ENCODE results near the gene MX1. TPM values are rescaled to one million over a fixed set of nuclear protein-coding genes. Genes with fewer than 3 reads are reported as not detected.

The MX1 gene
- total RNA-seq, 2 experiments from 2014 or later = 682 to 702 TPM

DNA sequence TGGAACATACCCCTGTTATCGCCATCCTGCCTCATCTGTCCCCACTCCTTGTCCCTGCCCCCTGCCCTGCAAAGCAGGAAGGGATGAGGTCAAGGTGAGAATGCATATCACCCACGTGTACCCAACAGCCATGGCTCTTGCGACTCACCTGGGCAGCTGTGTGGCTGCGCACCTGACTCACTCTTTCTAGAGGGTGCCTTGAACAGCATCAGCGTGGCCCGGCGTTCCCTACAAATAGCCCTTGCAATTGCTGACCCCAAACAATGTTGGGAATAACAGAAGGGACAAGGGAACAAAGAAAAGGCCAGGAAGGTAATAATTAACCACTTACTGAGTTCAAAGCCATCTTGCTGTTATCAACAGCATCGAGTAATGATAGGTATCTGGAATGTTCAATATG lies 71.7 kb downstream of the MX1 start:
- no peaks in the 10 kb centered on the region for H3K4me1 Mint-ChIP-seq
- no peaks in the 10 kb centered on the region for H3K36me3 Mint-ChIP-seq (ENCODE audit: low read depth)
- CTCF ChIA-PET = no interaction called here
- peaks cover 21% of the 10 kb centered on the region for H3K27me3 Mint-ChIP-seq
- no peak for DNase-seq
- POLR2A ChIA-PET = no interaction called here
- no peaks in the 10 kb centered on the region for H3K9me3 Mint-ChIP-seq
- H3K27ac Mint-ChIP-seq = no peak overlapping the region
- no peak overlapping the region for H3K4me3 Mint-ChIP-seq

DNA sequence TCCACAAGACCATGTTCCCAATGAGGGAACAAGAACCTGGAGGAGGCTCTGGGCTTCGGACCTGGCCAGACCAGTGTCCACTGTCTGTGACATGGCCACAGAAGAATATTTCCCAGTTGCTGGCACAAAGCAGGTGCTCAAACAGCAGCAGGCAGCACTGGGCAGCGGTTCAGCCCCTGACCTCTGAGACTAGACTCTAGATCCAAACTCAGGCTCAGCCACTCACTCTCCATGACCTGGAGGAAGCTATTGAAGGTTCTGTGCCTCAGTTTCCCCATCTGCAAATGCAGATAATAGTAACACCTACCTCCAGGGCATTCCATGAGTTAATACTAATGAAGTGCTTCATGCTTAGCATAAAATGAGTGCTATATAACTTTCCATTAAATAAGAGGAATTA lies 73.9 kb downstream of the MX1 start:
- H3K4me1 Mint-ChIP-seq = peaks cover 5% of the 10 kb centered on the region
- CTCF ChIA-PET = no interaction called here
- H3K4me3 Mint-ChIP-seq = no peak overlapping the region
- no peak for DNase-seq
- POLR2A ChIA-PET = no interaction called here
- H3K36me3 Mint-ChIP-seq (ENCODE audit: low read depth) = no peaks in the 10 kb centered on the region
- no peak overlapping the region for H3K27ac Mint-ChIP-seq
- no peaks in the 10 kb centered on the region for H3K9me3 Mint-ChIP-seq
- H3K27me3 Mint-ChIP-seq = peaks cover 33% of the 10 kb centered on the region

DNA sequence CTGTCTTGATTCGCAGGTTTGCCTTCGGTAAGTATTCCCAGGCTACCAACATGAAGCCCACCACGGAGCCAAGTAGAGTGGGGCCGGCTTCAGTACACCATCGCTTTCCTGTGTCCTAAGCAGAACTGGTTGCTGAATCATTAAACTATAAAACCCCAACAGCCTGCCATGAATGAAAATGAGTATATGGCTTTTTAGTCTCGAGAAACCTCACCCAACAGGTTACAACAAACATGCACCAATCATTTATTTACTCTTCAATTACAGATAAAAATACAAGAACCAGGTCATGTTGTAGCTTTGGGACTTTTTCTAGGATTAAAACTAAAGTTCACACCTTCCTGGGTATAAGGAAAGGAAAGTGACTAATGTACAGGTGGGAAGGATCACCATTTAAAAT lies 74.3 kb downstream of the MX1 start:
- H3K9me3 Mint-ChIP-seq = no peaks in the 10 kb centered on the region
- CTCF ChIA-PET = no interaction called here
- H3K4me1 Mint-ChIP-seq = peaks cover 5% of the 10 kb centered on the region
- H3K27me3 Mint-ChIP-seq = peaks cover 36% of the 10 kb centered on the region
- no peak overlapping the region for H3K4me3 Mint-ChIP-seq
- POLR2A ChIA-PET = no interaction called here
- no peak for DNase-seq
- H3K27ac Mint-ChIP-seq = no peak overlapping the region
- H3K36me3 Mint-ChIP-seq (ENCODE audit: low read depth) = no peaks in the 10 kb centered on the region

DNA sequence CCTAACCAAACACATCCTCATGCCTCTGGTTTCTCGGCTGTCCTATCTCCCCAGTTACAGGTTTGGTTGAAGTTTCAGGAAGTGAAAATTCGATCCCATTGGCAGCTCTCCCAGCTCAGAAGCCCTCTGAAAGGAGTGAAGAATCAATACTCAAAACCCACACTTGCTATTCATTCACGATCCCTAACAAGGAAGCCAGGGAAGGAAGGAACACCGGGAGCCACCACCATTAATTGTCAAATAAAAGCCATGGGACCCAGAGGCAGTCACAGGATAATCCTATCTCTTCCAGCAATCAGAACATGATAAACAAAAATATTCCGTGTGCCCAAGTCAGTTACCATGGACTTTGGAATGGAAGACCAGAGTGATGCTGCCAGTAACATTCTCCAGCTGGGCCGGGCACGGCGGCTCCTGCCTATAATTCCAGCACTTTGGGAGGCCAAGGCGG lies 74.9 kb downstream of the MX1 start:
- Mint-ChIP-seq H3K4me3 (no peak overlapping the region), H3K36me3 (ENCODE audit: low read depth) (no peaks in the 10 kb centered on the region), H3K4me1 (peaks cover 5% of the 10 kb centered on the region), H3K27ac (no peak overlapping the region), H3K9me3 (no peaks in the 10 kb centered on the region), H3K27me3 (peaks cover 41% of the 10 kb centered on the region)
- no peak for DNase-seq
- POLR2A ChIA-PET = no interaction called here
- CTCF ChIA-PET = interaction anchor here (0.7 kb wide), 1 partner anchor 56 kb away, joined by 6 read pairs; no protein-coding TSS in a partner anchor

DNA sequence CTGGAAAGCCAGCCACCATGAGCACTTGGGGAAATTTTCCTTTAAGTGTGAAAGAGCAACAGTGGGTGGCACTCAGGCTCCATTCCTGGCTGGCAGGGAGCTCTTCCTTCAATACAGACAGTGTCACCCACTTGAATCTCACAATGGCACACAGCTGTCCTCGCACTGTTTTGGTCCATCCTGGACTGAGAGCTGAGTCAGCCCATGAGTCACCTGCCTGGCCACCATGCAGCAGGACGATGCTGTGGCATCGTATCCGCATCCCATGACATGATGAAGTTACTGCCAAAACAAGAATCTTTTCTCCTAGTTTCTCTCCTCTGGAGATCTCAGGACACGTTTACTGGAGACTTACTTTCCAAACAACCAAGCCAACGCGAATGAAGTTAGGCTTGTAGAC lies 75.9 kb downstream of the MX1 start:
- CTCF ChIA-PET = no interaction called here
- H3K27ac Mint-ChIP-seq = no peak overlapping the region
- H3K9me3 Mint-ChIP-seq = no peaks in the 10 kb centered on the region
- POLR2A ChIA-PET = no interaction called here
- no peaks in the 10 kb centered on the region for H3K36me3 Mint-ChIP-seq (ENCODE audit: low read depth)
- DNase-seq = no peak
- peaks cover 51% of the 10 kb centered on the region for H3K27me3 Mint-ChIP-seq
- no peak overlapping the region for H3K4me3 Mint-ChIP-seq
- H3K4me1 Mint-ChIP-seq = peaks cover 5% of the 10 kb centered on the region

DNA sequence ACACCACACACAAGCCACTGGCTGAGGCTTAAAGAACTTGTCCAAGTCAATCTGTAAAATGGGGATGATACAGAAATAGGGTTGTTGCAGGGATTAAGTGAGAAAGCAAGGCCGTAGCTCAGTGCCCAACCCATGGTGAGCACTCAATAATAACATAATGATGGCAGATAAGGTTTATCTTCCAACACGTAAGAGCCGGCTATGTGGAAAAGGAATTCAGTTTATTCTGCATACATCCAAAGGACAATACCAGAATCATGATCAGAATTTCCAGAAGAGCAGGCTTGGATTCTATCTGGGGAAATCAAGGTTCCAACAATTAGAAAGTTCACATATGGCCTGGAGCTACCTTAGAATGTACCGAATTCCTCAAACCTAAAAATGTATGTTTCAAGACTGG lies 77.3 kb downstream of the MX1 start:
- CTCF ChIA-PET = no interaction called here
- peaks cover 54% of the 10 kb centered on the region for H3K27me3 Mint-ChIP-seq
- H3K36me3 Mint-ChIP-seq (ENCODE audit: low read depth) = no peaks in the 10 kb centered on the region

DNA sequence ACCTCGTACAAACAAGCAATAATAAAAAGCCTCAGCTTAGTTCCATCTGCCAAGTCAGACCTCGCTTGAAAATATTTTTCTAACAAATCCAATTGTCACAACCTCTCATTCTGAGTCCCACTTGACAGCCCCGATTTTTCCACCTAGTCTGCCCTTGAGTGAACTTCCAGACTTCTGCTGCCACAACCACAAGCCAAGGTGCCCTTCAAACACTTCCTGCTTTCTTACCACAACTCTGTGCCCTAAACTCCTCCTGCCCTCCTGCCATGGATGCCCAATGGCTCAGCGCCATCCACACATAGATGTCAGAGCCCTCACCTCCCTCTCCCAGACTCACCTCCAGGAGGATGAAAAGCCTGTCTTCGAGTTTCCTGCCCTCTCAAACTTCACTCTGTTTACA lies 78.0 kb downstream of the MX1 start:
- Mint-ChIP-seq H3K36me3 (ENCODE audit: low read depth) (no peaks in the 10 kb centered on the region), H3K4me1 (peaks cover 5% of the 10 kb centered on the region), H3K27ac (no peak overlapping the region), H3K27me3 (peaks cover 58% of the 10 kb centered on the region), H3K9me3 (no peaks in the 10 kb centered on the region), H3K4me3 (no peak overlapping the region)
- ChIA-PET CTCF (no interaction called here), POLR2A (no interaction called here)
- no peak for DNase-seq

More for the DNA sequence above, 77.3 kb downstream of the MX1 start:
- no peak overlapping the region for H3K27ac Mint-ChIP-seq
- no peaks in the 10 kb centered on the region for H3K9me3 Mint-ChIP-seq
- no peak overlapping the region for H3K4me3 Mint-ChIP-seq
- DNase-seq = no peak
- H3K4me1 Mint-ChIP-seq = peaks cover 5% of the 10 kb centered on the region
- POLR2A ChIA-PET = no interaction called here

DNA sequence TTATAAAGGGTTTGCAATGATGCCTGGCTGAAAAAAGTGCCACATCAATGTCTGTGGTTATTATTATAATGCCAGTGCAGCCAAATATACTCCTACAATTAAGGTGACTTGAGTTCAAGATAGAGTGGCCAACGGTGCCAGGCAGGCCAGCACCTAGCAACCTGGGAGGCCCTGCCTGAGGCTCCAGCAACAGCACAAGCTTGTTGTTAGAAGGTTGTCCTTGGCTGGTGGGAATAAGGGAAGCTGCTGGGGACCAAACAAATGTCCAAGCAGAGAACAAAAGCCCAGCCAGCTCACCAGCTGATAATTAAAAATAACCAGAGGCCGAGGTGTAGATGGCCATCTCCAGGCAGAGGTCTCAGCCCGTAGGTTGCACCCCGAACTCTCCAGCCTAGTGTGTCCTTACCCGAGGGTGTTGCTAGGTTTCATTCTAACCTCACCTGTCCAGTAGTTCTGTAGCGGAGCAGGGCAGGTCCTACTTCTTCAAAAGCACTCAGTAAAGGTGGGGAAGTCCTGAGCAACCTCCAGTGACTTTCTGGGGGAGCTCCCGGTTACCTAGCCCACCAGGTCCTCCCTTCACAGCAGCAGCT lies 80.1 kb downstream of the MX1 start:
- DNase-seq = no peak
- Mint-ChIP-seq H3K4me3 (no peak overlapping the region), H3K4me1 (peaks cover 5% of the 10 kb centered on the region), H3K27ac (no peak overlapping the region), H3K27me3 (peaks cover 62% of the 10 kb centered on the region), H3K36me3 (ENCODE audit: low read depth) (no peaks in the 10 kb centered on the region), H3K9me3 (no peaks in the 10 kb centered on the region)
- ChIA-PET CTCF (interaction anchor here (0.6 kb wide), 1 partner anchor 10 kb away, joined by 4 read pairs; no protein-coding TSS in a partner anchor), POLR2A (no interaction called here)

DNA sequence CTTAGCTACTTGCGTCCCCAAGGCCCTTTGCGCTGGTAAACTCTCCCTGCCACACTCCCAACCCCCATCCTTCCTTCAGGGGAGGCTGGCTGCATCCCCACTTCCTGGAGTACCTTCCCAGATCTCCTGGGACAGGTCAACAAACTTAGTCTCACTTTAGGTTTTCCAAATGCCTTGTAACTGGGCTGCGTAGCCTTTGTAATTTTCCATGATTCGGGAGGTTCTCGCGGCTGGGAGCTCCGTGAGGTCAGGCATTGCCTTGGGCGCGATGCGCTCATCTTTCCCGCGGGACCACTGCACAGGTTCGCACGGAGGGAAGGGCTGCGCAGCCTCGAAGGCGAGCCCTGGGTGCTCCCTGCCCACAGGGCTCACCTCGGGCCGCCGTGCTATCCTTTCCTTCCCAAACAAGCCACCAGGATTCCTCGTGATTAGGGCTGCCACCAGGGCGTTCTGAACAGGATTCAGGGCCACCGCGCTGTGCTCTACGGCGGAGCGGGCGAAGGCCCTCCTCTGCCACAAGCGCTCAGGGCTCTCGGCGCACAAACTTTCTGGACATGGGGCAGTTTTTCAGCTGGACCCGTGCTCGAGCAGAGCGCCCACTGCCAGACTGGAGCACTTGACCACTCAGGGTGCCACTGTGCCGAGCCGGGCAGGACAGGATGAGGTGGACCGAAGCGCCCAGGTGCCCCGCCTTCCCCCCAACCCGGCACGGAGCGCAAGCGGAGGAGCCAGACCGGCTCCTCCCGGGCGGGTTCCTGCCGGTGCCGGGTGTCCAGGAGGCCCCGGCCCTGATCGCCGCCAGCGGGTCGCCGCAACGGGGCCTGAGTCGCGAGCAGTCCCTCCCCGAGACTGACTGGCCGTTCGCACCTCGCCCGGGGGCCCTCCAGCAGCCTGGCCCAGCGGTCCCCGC lies 80.8 kb downstream of the MX1 start:
- peaks cover 5% of the 10 kb centered on the region for H3K4me1 Mint-ChIP-seq
- no peaks in the 10 kb centered on the region for H3K9me3 Mint-ChIP-seq
- H3K27ac Mint-ChIP-seq = no peak overlapping the region
- H3K4me3 Mint-ChIP-seq = no peak overlapping the region
- DNase-seq = no peak
- H3K27me3 Mint-ChIP-seq = peaks cover 61% of the 10 kb centered on the region
- H3K36me3 Mint-ChIP-seq (ENCODE audit: low read depth) = no peaks in the 10 kb centered on the region
- ChIA-PET POLR2A (no interaction called here), CTCF (interaction anchor here (0.6 kb wide), 1 partner anchor 10 kb away, joined by 4 read pairs; no protein-coding TSS in a partner anchor)

DNA sequence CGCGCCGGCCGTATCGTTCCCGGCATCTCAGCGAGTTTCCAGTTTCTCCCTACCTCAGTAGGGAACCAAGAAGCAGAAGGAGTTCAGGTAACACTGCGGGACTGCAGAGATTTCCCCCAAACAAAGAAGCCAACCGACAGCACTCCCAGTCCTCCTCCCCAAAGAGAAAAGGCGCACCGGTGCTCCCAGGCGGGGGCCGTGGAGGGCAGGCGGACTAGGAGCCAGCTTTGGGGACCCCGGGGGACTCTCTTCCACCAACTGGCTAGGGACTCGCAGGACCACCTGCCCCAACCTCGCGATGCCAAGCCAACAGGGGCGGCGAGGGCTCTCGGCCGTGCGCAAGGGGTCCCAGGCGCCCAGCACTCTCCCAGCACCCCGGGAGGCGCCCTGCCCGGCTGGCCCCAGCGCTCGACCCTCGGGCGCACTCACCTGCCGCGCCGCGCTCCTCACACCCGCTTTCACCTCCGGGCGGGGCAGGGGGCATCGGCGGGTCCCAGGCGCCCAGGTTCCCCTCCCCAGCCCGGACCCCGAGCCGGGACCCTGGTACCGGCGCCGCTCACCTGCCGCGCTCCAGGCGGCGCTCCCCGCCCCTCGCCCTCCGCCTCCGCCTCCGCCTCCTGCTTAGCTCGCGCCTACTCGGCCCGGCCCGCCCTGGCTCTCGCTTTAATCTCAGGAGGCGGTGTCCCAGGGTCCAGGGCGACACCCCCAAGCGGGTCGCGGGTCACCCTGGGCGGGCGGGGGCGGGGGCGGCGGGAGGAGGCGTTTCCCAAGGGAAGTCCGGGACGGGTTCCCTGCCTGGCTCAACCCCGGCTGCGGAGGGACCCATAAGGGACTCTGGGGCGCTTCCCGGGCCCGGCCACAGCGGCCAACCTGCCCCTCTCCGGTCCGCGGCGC lies 81.7 kb downstream of the MX1 start, which contains the start of gene TMPRSS2:
TMPRSS2 (minus strand) TSS at position 638 of the 894 bp plus-strand sequence. CDS start 10,025 bp downstream, outside the sequence.
- CTCF ChIA-PET = no interaction called here
- no peak for DNase-seq
- H3K4me1 Mint-ChIP-seq = peaks cover 5% of the 10 kb centered on the region
- no peaks in the 10 kb centered on the region for H3K9me3 Mint-ChIP-seq
- H3K4me3 Mint-ChIP-seq = no peak within 1 kb of the TSS
- peaks cover 54% of the 10 kb centered on the region for H3K27me3 Mint-ChIP-seq
- POLR2A ChIA-PET = no interaction called here
- no peak within 1 kb of the TSS for H3K27ac Mint-ChIP-seq
- no peaks in the 10 kb centered on the region for H3K36me3 Mint-ChIP-seq (ENCODE audit: low read depth)

DNA sequence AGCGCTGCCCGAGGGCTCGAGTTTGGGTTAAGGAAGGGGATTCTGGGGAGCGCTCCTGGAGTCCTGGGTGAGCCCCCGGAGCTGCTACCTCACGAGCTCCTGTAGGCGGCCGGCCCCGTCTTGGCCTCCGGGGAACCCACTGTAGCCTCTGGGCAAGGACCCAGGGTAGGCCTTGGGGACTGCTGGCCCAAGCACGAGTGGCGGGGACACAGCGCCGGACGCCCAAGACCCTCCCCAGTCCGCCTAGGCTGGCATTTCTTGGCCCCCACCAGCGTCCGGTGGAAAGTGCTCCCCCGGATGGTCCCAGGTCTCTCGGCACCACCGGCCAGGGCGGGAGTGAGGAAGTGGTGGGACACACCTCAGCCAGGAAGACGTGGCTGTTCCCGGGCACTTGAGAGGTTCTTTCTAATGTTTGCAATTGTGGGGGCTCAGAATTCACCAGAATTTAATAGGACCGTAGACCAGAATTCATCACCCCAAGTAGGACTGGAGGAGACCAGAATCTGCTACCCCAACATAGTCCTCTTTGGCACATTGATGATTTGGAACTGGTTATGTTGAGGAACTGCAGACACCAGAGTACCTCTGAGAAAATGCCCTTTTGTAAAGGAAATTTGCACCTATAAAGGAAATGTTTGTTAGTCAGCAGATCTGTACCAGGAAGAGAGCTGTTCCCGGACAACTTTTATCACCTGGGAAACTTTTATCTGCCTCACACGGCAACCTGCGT lies 82.5 kb downstream of the MX1 start:
- H3K27me3 Mint-ChIP-seq = peaks cover 54% of the 10 kb centered on the region
- no peaks in the 10 kb centered on the region for H3K36me3 Mint-ChIP-seq (ENCODE audit: low read depth)
- no peak for DNase-seq
- no peaks in the 10 kb centered on the region for H3K9me3 Mint-ChIP-seq
- H3K27ac Mint-ChIP-seq = no peak overlapping the region
- H3K4me3 Mint-ChIP-seq = no peak overlapping the region
- peaks cover 5% of the 10 kb centered on the region for H3K4me1 Mint-ChIP-seq
- CTCF ChIA-PET = no interaction called here
- POLR2A ChIA-PET = no interaction called here
